HG03354 (cell line): ENCODE data around the gene CAPN5.
"Not testable (repeated sequence)": the region's sequence is repeated elsewhere in the genome, so short reads cannot be mapped to it uniquely, and the experiment has no call there.

Experiments
- ATAC-seq: cut with Tn5 transposase; IDR thresholded peaks from one replicate; pipeline ENCODE4 v1.9.1; 2021; ENCODE audit warnings: mild to moderate bottlenecking; ENCODE audit not compliant: unreplicated experiment, poor library complexity, severe bottlenecking

CAPN5 gene

DNA sequence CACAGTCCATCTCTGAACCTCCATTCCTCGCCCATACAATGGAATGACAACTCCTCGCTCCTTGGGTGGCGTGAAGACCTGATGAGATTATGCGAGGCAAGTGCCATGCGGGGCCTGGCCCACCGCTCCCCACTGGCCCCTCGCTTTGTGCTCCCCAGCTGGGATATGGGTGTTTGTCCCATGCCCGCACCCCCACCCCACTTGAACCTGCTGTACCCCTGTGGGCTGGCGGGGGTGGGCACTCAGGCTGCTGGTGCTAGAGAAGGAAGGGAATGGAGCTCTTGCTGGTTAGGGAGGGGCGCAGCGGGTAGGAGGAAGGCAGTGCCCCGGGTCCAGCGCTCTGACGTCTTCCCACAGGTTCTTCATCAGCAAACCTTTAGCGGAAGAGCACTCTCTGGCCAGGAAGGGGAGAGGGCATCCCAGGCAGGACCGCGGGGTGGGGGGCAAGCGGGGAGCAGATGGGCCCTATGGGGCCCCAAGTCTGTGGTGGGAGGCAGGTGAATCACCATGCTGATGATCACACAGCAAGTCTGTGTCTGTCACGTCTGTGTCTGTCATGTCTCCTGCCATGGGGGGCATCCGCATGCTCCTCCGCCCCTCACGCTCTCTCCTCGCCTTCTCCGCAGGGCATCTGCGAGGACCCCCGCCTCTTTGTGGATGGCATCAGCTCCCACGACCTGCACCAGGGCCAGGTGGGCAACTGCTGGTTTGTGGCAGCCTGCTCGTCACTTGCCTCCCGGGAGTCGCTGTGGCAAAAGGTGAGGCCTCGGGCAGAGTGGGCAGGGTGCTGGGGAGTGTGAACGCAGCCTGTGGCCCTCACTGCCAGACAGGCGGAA is 26.5 kb downstream of the CAPN5 start:
- no peak for ATAC-seq

DNA sequence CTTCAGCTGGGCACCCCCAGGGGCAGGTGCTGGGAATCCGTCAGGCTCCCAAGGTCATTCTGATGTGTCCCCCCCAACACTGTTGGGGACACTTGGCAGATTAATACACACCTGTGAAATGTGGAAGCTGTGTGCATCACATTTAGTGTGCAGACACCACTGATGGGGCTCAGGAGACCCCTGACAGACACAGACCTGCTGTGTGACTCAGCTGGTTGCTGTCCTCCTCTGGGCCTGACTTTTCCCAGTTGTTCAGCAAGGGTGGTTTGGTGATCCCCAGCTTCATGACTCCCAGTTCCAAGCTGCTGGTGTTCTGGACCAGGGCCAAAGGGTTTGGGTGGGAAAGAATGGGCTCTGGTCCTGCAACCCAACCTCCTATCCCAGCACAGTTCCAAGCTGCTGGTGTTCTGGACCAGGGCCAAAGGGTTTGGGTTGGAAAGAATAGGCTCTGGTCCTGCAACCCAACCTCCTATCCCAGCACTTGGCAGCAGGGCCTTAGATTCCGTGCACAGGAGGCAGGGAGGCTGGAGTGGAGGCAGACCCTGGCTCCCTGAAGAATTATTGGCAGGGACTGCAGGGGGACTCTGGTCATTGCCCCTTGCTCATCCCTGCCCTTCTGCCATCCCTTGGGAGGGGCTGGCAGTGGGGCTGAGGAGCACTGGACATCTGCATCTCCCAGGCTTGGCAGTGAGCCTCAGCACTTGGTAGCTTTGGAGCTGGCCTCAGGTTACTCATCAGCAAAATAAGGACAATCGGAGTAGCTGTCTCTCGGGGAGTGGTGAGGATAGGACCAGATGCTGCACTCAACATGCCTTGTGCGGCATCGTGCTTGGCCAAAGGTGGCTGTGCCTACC is 27.4 kb downstream of the CAPN5 start:
- ATAC-seq = no peak

DNA sequence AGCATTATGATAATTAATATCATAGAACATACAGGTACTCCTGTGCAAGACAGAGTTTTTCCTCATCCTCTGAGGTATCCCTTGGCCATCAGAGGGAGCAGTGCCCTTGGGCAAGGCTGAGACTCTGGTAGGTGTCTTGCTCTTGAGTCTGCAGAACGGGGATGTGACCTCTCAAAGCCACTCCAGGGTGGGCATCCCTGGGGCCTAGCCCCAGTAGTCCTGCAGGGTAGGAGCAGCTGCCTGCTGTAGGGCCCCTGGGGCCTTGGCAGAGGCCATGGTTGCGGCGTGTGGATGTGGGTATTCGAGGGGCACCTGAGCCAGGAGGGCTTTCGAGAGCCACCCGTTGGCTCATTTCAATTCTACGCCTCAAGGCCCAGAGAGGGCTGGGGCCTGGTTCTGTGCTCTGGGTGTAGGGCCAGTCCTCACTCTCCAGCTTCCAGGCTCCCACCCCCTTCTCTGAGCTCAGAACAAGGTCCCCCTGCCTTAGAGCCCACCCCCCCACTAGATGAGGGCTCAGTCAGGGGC is 28.1 kb downstream of the CAPN5 start:
- no peak for ATAC-seq

DNA sequence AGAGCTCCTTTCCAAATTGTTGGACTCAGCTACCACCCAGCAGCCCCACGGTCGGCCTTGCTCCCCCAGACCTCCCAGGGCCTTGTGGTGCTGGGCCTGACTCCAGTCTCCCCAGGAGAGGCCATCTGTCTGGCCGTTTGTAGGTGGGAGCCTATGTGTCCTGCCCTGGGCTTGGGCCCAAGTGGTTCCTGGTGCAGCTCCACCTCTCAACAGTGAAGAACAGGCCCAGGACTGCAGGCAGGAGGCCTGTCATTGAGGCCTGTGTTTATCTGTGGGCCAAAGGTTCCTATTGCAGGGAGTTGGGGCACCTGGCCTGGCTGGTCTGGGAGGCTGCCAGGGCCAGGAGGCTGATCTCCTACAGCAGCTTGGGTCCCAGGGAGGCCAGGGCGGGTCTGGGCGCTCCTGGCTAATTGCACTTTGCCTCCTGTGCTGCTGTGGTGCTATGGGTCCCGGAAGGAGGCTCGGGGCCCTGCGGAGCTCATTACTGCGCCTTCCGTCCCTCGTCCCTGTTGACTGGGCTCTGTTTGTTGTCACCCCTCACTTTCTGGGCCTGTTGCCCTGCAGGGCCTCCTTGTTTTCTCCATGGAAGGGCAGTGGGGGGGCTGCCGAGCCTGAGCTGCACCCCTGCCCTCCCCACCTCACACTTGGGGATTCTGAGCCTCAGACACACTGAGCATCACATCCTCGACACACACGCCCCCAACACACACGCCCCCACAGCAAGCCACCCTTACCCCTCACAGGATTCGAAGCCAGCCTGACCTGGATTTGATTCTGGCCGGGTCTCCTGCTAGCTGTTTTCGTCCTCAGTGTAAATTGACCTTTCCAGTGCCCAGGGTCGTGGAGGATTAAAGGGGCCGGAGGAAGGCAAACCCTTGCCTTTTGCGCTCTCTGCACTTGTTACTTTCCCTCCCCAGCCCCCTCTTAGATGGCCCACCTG is 29.1 kb downstream of the CAPN5 start:
- ATAC-seq = no peak

DNA sequence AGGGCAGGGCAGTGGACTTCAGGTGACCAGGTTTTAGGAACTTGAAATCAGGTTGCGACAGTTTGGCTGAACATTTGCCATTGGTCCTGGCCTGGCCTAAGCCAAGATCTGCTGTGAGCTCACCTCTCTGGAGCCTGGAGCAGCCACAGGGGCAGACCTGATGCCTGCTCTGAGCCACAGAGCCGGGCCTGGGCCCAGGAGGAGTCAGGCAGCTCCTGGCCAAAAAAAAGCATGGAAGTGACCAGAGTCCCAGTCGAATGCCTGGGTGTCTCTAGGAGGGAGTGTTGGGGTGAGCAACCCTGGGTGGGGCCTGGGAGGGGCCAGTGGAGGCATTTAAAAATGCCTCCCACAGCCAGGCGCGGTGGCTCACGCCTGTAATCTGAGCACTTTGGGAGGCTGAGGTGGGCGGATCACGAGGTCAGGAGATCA is 29.8 kb downstream of the CAPN5 start:
- no peak for ATAC-seq

DNA sequence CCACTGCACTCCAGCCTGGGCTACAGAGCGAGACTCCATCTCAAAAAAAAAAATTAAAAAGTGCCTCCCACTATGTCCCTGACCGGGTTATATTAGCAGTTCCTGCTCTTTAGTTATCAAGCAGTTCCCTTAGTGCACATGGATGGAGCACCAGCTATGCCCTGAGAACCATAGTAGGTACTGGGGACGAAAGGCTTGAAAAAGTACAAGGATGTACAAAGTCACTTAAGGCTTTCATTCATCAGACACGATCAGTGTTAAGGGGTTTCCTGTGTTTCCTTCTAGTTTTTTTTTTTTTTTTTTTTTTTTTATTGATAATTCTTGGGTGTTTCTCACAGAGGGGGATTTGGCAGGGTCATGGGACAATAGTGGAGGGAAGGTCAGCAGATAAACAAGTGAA is 30.4 kb downstream of the CAPN5 start:
- ATAC-seq = not testable (repeated sequence)

DNA sequence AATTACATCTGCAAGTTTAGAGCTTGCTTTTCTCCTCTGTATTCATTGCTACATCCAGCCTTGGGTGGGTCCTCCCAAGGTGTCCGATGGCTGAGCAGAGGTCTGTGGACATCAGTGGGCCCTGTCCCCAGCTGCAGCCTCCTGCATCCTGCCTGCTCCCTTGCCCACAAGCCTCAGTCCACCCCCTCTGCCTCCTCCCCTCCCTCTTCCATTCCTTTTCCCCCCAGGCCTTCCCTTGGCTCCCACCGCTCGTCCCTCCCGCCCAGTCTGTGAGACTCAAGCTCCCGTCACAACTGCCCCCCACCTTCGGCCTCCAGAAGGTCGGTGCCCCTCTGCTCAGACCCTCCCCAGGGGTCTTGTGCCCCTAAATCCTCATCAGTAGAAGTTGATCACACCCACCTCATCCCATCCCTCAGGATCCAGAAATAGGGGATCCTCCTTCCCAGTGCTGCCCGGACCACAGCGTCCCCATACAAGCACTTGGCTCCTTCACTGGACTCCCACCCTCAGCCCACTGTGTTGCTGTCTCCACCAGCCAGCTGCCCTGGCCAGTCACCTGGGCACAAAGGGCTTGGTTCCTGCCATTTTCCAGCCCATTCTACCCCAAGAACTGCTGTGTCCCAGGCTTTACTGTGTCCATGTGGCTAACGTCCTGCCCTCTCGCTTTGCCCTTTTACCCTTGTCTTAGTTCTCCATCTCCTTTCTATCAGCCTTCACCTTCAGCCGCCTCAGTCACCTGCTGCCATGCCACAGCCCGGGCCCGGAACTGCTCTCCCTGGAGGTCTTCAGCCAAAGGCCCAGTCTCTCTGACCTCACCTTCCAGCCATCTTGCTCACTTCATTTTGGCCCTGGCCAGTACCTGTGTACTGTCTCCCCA is 33.6 kb downstream of the CAPN5 start:
- no peak for ATAC-seq

DNA sequence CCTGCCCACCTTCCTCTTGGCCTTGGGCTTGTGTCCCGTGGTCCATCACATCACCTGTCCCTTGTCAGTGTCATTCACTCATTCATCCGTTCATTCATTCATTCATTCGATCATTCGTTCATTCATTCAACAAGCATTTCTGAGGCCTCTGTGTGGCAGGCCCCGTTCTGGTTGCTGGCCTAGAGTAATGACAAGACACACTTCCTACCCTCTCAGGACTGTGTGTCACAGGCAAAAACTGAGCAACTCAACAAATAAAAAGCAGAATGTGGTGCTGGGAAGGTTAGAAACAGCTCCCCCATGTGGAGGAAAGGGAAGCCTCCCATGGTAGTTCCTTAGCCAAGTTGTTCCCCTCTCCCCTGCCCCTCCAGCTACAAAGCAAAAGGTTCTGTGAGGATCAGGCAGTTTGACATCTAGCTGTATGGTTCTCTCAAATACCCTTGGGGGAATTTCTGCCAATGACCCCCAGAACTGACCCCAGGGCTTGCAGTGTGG is 34.3 kb downstream of the CAPN5 start:
- ATAC-seq = no peak

DNA sequence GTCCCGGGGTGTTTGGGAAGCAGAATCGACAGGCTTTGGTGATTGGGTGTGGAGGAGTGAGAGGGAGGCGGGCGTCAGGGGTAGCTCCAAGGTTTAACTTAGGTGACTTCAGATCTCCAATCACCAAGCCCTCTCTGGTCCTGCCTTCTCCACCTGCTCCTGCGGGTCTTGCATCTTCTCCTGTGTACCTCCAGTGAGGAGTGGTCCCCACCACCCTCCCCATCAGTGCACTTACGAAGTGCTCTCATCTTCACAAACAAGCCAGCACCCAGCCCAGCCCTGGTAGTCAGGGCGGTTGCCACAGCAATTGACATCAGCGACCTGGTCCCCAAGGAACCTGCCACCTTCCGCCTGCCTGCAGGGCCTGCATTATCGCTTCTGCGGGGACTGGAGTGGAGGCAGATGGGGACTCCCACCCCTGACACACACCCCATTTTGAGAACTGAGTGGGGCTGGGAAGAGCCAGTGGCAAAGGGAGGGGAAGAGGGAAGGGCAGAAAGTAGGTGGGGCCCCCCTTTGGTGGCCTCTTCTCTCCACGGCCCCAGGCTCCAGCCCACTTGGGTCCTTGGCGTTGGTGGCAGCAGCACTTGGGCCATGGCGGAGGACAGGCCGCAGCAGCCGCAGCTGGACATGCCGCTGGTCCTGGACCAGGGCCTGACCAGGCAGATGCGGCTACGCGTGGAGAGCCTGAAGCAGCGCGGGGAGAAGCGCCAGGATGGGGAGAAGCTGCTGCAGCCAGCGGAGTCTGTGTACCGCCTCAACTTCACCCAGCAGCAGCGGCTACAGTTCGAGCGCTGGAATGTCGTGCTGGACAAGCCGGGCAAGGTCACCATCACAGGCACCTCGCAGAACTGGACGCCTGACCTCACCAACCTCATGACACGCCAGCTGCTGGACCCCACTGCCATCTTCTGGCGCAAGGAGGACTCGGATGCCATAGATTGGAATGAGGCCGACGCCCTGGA is 35.8 kb downstream of the CAPN5 start, which contains the start of gene OMP:
Gene OMP (plus strand): TSS at position 595 of the 965 bp plus-strand sequence. CDS start 0 bp downstream, at position 595.
- no peak for ATAC-seq

DNA sequence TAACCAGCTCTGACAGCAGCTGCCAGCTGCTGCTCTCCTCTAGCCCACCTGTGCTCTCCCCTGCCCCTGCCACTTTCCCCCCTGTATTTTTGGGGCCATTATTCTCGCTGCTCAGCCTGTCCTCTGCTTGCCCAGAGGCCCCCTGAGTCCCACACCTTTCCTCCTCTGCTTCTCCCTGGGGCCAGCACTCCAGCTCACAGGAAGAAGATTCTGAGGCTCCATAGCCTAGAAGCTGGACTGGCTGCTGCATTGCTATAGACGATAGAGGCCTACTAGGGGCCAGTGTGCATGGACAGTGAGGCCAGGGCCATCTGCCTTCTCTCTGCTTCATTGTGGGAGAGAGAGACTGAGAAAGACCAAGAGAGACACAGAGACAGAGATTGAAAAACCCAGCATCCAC is 36.5 kb downstream of the CAPN5 start:
- ATAC-seq = no peak

DNA sequence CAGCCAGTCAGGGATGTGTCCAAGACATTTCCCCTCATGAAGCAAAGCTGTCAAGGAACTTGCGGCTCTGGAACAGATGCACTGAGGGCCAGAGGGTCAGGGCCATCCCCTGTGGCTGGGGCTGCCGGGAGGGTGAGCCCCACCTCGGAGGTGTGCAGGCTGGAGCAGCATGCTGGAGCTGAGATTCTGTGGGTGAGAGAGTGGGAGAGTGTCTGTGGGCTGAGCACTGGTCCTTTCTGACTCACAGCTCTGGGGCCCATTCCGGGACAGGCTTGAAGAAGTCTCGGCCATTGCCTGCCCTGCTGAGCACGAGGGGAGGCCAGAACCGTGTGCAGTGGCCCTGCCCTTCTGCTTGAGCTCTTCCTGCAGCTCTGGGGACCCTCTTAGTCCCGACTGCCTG is 38.0 kb downstream of the CAPN5 start:
- ATAC-seq = no peak

DNA sequence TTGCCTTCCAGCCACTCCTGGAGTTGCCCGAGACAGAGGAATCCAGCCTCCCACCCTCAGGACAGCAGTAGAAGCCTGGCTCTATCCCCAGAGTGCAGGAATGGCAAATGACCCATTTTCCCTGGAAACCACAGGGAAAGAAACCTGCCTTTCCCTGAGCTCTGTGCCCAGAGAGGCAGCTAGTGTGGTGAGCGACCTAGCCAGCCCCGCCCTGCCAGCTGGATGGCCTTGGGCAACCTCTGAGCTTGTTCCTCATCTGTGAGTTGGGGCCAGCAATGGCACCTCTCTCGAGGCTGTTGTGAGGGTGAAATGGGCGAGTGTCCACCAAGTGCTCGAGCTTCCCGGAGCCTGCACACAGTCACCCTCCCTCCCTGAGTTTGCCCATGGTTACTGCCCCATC is 39.5 kb downstream of the CAPN5 start:
- ATAC-seq = no peak

DNA sequence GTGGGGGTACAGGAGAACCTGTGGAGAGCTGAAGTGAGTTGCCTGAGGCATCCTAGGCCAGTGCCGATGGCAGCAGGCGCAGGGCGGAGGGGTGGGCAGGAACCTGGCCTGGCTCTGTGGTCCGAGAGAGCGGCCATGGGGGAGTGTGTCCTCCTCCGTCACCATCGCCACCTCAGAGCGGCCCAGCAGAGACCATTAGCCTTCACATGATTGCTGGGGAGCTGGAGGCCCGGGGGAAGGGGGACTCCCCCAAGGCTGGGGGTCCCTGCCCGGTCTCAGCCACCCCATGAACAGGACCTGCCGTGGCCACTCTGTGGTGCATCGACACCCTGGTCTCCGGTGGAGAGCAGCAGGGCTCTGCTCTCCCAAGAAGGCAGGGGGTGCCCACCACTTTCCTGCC is 40.0 kb downstream of the CAPN5 start:
- no peak for ATAC-seq

DNA sequence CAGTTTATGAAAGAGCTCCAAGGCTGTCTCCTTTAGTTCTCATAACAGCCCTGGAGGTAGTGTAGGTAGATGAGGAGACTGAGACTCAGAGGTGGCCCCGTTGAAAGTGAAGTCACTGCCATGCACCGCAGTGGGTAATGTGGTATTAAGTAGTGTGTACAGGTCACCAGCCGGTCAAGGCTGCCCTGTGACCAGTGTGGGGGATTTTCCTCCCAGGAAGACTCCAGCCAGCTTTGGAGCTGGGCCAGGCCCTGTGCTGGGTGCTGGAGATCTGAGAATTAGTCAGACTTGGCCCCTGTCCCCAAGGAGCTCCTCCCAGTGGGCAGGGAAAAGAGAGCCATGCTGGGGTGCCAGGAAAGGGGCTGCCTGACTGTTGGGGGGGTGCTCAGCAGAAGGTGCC is 41.2 kb downstream of the CAPN5 start:
- ATAC-seq = no peak

DNA sequence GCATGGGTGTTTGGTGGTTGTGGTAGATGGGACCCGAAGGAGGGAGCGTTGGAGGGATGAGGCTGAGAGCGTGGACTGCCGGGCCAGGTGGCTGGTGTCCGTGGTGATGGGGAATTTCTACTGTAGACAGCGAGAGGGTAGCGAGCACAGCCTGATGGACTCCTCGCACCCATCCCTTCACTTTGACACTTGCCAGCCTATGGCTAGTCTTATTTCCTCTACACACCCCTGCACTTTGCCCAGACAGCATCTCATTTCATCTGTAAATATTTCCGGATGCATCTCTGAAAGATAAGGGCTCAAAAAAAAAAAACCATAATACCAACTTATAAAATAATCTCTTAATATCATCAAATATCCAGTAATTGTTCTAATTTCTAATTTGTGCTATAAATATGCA is 41.7 kb downstream of the CAPN5 start:
- no peak for ATAC-seq

DNA sequence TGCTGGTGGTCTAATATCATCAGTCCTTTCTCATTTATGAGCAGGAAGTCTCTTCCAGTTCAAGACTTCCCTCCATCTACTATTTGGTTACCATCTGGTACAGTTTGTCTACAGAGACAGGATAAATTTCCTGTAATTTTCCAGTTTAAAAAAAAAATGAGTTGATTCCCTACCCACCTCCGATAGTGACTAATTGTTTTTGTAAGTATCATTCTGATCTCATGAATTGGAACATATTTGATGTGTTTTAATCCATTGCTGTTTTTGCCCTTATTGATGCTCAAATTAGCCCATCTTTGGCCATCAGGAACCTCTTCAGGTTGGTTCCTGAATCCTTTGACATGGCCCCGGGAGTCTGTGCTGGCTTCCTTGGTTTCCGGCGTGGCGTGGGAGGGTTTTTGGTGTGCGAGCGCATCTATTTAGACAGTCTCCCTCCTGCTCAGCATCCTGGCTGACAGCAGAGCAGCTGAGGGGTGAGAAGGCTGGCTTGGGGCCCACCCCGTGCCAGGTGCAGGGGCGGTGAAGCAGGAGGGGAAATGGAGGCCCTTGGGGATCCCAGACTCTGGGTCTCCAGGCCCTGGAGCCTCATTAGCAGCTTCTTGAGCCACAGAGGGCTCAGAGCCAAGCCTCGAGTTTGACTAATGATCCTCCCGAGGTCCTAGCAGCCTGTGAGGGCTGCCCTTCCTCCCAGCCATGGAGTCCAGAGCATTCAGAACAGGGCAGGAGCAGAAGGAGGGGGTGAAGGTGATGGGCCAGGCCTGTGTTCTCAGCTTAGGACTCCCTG is 42.7 kb downstream of the CAPN5 start:
- no peak for ATAC-seq

DNA sequence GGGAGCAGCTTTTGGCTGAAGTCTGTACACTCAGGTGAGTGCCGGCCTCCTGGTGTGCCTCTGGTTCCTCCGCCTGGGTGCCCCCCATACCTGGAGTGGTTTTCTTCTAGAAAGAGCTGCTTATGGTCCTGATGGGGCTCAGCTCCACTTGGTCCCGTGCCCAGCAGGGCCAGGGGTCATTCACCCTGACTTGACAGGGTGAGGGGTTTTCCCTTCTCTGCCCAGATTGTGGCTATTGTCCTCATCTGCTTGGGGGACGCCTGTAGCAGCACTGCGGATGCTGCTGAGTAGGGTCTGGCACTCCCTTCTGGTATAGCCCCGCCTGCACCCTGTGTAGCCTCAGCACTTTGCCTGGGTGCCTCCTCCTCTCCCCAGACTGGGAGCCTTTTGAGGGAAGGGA is 44.1 kb downstream of the CAPN5 start:
- no peak for ATAC-seq
